ENCODE results near the gene SYNM.

The SYNM gene

DNA sequence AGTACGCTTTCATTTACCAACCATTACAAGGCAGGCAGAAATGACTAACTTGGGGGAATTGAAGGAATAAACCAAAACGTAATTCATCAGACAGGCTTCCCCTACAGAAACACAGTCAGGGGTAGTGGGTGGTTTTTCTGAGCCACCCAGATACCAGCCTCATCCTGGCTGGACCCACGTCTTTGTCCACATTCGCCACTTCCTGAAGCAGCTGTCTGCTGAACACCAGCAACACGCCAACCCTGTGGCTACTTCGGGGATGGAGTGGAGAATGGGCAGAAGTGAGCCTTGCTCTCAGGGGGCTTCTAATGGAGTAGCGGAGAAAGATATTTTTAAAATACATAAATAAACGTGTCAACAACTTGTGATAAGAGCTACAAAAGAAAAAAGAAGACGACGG lies 40.1 kb downstream of the SYNM start:
- DNase-seq: no peak

DNA sequence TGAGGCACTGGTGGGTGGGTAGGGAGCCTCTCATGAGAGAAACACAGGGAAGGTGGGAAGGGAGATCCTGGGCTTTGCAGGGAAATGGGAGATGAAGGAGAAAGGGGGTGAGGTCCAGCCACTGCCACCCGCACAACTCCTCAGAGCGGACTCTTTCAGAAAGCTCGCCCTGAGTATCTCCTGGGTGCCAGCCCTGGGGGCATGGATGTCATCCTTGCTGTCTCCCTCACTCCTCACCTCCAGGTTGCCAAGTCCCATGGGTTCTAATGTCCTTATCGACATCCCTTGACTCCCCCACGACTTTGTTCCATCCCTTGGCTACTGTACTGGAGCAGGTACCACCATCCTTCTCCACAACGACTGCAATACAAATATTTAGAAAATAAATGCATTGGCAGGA lies 40.9 kb downstream of the SYNM start:
- no peak for DNase-seq

DNA sequence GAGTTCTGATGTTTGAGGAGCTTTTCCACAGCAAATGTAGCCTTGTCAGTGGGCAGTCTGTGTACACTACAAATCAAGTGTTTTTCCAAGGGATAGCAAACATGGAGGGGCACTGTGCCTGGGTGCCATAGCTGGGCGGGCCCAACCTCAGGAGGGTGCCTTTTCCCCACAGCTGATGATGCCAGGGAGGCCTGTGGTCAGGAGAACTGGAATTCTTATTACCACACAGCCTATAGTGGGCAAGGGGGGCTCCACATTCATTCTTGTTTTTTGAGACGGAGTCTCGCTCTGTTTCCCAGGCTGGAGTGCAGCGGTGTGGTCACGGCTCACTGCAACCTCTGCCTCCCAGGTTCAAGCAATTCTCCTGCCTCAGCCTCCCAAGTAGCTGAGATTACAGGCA lies 41.8 kb downstream of the SYNM start:
- DNase-seq: no peak

DNA sequence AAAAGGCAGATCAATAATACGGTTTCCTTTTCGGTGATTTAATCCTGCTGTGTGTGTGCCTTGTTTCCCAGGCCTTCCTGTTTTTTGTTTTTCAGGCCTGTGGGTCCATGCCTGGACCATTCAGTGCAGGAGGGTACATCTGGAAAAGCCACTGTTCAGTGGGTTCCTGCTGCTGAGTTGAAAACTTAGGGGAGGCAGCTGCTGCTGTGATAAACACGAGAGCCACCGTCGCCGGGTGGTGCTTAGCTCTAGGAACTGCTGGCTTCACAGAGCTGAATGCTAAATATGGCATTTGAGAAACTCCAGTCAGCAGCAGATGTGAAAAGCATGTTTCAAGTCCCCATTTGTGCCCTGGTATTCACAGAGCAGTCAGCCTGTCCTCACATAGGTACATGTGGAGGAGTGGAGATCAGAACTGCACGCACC lies 44.0 kb downstream of the SYNM start:
- no peak for DNase-seq

DNA sequence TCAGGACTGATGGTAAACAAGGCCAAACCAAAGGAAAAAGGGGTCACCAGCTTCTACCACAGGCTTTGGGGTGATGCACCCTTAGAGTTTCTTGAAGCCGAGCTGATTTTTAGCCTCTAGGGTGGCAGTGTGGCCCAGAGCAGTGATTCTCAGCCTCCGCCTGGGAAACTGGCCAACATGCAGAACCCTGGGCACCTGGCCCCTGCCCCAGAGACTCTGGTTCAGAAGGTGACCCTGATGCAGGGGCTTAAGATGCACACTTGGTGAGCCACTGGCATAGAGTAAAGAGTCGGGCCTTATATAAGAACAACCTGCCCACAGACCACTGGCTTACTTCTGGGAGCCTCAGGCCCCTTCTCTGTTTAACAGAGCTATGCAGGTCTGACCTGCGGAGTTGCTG lies 44.5 kb downstream of the SYNM start:
- DNase-seq: no peak

- DNase-seq: no peak
These were observed 46.3 kb downstream of the SYNM start for GRCh38 chr15:99151156-99151555.

DNA sequence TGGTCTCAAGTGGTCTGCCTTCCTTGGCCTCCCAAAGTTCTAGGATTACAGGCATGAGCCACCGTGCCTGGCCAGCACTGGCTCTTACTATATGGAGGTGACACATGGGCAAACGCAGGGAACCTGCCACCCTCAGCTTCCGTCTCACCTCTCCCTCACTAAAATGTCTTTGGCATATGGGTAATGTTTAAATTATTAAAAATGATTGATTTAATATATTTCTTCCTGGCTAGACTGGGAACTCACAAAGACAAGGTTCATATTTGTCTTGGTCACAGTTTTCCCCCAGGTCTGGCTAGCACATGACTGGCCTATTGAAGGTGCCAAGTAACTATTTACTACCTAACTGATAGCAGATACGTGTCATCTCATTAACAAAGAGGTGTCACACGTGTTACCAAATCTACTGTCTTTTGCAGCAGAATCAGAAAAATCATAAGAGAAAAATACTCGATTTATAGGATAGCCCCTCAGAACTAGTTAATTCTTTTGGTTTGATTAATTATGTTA lies 48.2 kb downstream of the SYNM start:
- DNase-seq: no peak

DNA sequence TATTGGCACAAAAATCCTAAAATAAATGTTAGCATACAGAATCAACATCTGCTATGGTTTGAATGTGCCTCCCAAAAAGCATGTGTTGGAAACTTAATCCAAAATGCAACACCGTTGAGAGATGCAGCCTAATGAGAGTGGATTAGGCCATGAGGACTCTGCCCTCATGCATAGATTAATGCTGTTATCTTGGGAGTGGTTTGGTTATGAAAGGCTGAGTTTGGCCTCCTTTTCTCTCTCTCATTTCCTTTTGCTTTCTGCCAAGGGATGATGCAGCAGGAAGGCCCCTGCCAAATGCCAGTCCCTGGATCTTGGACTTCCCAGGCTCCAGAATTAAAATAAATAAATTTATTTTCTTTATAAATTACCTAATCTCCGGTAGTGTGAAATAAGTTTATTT lies 49.4 kb downstream of the SYNM start:
- no peak for DNase-seq

DNA sequence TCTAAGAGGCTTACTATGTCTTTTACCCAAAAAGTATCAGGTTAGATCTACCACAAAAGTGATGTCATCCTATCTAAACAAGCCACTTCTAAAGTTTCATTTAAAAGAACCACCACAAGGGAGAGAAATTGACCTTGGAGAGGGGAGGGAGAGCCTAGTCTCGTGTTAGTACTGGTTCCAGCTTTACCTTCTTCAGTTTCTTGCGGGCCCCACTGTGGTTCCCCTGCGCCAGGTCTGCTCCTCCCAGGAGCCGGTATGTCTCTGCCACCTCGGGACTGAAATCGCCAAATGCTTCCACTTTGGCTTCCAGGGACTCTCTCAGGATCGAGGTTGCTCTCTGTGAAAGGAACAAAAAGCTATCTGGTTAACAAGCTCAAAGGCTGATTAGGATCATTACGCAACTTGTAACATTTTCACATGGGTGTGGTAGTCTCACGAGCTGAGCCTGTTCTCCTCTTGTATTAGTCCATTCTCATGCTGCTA lies 51.1 kb downstream of the SYNM start:
- no peak for DNase-seq

- DNase-seq: no peak
These were observed 52.6 kb downstream of the SYNM start for GRCh38 chr15:99157456-99157855.

- no peak for DNase-seq
These were observed 53.9 kb downstream of the SYNM start for GRCh38 chr15:99158626-99159412.

- no peak for DNase-seq
These were observed 58.6 kb downstream of the SYNM start for GRCh38 chr15:99163271-99164062.

DNA sequence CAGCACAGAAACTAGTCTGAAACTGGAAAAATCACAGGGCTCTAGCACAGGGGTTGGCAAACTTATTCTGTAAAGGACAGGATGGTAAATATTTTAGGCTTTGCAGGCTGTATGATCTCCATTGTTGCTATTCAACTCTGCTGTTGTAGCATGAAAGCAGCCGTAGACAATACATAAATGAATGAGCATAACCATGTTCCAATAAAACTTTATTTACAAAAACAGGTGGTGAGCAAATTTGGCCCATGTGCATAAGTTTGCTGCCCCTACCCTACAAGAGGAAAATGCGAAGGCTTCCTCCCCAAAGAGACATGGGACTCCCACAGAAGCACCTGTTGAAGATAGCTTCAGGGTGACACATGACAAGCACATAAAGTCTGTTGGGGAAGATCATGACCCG lies 59.2 kb downstream of the SYNM start:
- DNase-seq: no peak

GRCh38 chr15:99165020-99165790 lies 60.3 kb downstream of the SYNM start:
- no peak for DNase-seq

DNA sequence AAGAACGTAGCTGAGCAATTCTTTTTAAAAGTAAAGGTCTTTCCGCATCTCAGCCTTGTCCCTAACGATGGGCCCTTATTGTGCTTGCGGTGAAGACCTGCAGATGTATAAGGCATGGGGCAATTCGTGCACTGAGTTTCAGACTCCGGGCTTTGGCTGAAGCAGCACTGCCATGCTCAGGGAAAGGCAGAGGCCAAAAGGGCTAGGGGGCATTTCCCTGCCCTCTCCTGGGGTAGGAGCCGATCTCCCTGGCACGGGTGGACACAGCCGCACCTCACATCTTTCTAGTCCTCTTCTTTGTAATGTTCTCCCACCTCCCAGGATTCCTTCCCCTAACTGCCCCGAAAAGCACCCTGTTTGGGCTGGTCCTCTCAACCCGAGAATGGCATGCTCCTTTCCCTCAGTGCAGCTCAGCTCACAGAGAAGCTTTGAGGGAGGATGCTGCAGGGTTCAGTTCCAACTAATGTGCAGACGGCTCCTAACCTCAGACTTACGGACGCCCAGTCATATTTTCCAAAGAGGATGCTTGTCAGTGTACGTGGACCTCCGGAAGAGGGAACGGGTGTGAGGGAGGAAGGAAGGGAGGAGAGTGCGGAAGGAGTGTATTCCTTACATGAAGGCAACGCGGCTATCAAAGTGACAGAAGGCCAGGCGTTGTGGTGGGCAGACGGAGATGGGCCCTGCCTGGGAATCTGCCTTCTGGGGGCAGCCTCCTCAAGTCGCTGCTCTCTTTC lies 61.2 kb downstream of the SYNM start:
- no peak for DNase-seq

DNA sequence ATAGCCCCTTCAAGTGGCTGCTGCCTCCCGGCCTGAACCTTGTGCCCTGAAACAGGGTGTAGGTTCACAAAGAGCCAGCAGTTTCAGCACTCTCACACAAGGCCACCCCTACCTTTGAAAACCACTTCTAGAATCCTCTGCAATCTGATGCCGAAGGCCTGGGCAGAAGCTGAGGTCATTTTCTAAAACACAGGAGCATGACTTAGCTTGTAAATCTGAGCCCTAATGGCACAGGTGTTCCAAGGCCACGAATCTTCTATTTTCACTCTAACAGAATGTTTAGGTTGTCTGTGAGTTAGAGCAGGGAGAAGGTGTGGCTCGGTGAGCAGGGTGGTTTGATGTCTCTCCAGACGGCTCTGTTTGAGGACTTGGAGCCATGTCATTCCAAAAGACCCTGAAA lies 62.3 kb downstream of the SYNM start:
- no peak for DNase-seq

- DNase-seq: no peak
These were observed 62.8 kb downstream of the SYNM start for GRCh38 chr15:99167640-99168039.

GRCh38 chr15:99168601-99169580 lies 64.0 kb downstream of the SYNM start:
- DNase-seq: no peak

DNA sequence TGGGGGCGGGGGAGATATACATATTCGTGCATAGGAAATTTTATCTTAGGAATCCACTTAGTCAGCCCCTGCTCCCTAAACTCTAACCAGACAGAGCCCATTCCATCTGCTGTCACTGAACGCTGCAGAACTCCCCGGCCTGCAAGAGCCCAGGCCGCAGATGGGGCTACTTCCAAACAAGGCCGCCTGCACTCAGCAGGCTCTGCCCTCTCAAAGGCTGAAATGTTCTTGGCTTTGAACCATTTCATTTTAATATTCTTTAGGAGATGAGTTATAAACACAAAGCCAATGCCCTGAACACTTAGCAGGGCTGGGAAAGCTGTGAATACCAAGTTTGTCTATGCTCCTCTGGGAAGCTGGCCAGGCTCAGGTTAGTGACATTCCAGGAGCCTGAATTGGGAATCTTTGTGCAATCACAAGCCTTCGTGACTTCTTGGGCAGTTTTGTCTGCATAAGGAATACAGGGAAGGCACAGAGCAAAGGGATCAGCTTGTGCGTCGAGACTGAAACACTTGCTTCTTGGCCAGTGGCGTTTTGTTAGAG lies 65.0 kb downstream of the SYNM start:
- no peak for DNase-seq

DNA sequence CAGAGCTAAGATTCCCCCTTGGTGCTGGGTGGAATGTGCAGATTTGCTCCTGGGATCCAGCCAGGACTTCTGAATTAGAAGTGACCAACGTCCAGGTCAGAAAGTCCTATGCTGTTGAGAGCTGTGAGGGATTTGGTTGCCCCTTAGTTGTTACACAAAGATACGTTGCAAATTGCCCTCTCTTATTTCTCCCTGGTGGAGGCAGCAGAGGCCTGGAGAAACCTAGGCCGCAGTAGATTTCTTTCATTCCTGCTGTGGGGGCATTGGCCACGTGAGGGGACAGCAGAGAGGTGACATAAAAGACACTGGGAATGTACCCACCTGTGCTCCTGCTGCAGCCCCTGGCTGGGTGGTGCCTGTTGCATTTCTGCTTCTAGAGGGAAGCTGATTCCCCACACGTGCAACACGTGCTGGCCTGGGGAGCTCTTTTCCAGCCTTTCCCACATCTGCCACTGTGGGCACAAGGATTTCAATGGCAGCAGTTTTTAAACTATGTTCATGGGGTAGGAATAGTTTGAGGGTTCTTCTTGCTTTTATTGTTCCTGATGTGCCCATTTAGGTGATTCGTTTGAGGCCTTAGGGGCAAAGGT lies 65.7 kb downstream of the SYNM start:
- no peak for DNase-seq

DNA sequence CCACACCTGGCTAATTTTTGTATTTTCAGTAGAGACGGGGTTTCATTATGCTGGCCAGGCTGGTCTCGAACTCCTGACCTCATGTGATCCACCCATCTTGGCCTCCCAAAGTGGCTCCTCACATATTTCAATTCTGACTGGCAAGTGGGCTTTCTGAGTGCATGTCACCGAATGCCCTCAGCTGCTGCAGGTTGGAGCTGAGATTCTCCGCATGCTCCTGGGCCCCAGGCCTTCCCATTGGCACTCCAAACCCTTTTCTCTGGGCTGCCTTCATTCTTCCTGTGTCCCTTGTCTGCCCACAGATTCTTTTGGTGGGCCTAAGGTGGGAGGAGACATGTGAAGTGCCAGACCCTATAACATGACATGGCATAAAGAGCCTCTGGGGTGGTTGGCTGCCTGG lies 67.3 kb downstream of the SYNM start:
- DNase-seq: no peak
